Measurements from ENCODE around the gene DDX47. TPM values are rescaled to one million over a fixed set of nuclear protein-coding genes. Genes with fewer than 3 reads are reported as not detected.

Gene DDX47
- total and polyA plus RNA-seq, 9 of the 15 experiments (the other 6 are each of a cell fraction or from before 2014, with no cell fraction given), result 39.4 to 186 (median 64.4) TPM

- TF ChIP-seq MGA (IDR thresholded peaks at IDR 0.05) (peak; percentile 93), RBBP5 (IDR thresholded peaks at IDR 0.05; ENCODE audit: borderline replicate concordance, insufficient read depth, low read length, poor library complexity, severe bottlenecking) (peak; percentile 66), ELK1 (CRISPR knock-in tag; IDR thresholded peaks at IDR 0.05) (no peak), HNRNPLL (IDR thresholded peaks at IDR 0.05; ENCODE audit: low read depth, low read length, poor library complexity, severe bottlenecking) (peak; percentile 47), PHF8 (IDR thresholded peaks at IDR 0.05; ENCODE audit: borderline replicate concordance, low read length) (peak; percentile 93; the same call in 1 of the 2 replicates), ZNF511 (CRISPR knock-in tag; IDR thresholded peaks at IDR 0.05) (peak; percentile 84; the same call in 1 of the 2 replicates), ZNF592 (IDR thresholded peaks at IDR 0.05) (peak; percentile 84; the same call in 1 of the 2 replicates)
Observed at GRCh38 chr12:12786706-12787601, 26.2 kb upstream of the DDX47 start (continued).
